HEK293 (cell line): ENCODE data around the gene RAMP1.

ENCODE experiments used
- CTCF ChIA-PET: fragments of 350-600 bp; formaldehyde crosslinking; extraction: SDS; loops from one replicate; lab custom pipeline; 2021; ENCODE audit warnings: antibody characterized with exemption; lab: Yijun Ruan, JAX
- POLR2A ChIA-PET: fragments of 300-600 bp; formaldehyde crosslinking; extraction: SDS; loops from one replicate; lab custom pipeline; 2020; ENCODE audit warnings: antibody characterized with exemption, inconsistent platforms; lab: Yijun Ruan, JAX
- H3K27ac ChIP-seq: fragments of 200-500 bp; sonication (Bioruptor generic); 2 replicates; pipeline ENCODE4 v1.5.1; 2014; ENCODE audit warnings: low read depth, low read length, control low read depth, inconsistent platforms; ENCODE audit errors: extremely low read depth
- H3K36me3 ChIP-seq, 2 experiments: fragments of 200-500 bp in 1 of 2; sonication (Bioruptor generic) in 1 of 2; 1 replicate in 1 of 2; 2 replicates in 1 of 2; pipeline ENCODE4 v1.5.1; 2014 to 2017; ENCODE audit warnings: inconsistent platforms in 2 of 2, low read length in 2 of 2; ENCODE audit not compliant: control insufficient read depth in 2 of 2, insufficient read depth in 1 of 2
- H3K4me1 ChIP-seq: fragments of 200-500 bp; sonication (Bioruptor generic); 2 replicates; pipeline ENCODE4 v1.5.1; 2014; ENCODE audit warnings: mild to moderate bottlenecking, low read length, inconsistent platforms; ENCODE audit not compliant: control insufficient read depth, insufficient read depth
- H3K4me3 ChIP-seq: 2 replicates; pipeline ENCODE4 v1.5.1; 2011; ENCODE audit warnings: low read depth, mild to moderate bottlenecking, control low read depth, low read length, moderate library complexity
- H3K9me3 ChIP-seq: fragments of 200-500 bp; sonication (Bioruptor generic); 2 replicates; pipeline ENCODE4 v1.5.1; 2014; ENCODE audit warnings: low read depth, low read length, inconsistent platforms; ENCODE audit not compliant: control insufficient read depth, insufficient read depth
- BCL6B ChIP-seq: fragments of 450-650 bp; formaldehyde crosslinking; IDR thresholded peaks from 2 replicates; pipeline ENCODE4 v1.5.1; 2017; ENCODE audit warnings: missing biosample characterization, missing genetic modification characterization
- PATZ1 ChIP-seq: fragments of 450-650 bp; formaldehyde crosslinking; IDR thresholded peaks from 2 replicates; pipeline ENCODE4 v1.5.1; 2016; ENCODE audit warnings: missing biosample characterization, missing genetic modification characterization
- PRDM10 ChIP-seq: fragments of 450-650 bp; formaldehyde crosslinking; IDR thresholded peaks from 2 replicates; pipeline ENCODE4 v1.5.1; 2016; ENCODE audit warnings: missing biosample characterization, missing genetic modification characterization
- SCRT2 ChIP-seq: fragments of 450-650 bp; formaldehyde crosslinking; IDR thresholded peaks from 2 replicates; pipeline ENCODE4 v1.5.1; 2016; ENCODE audit warnings: missing biosample characterization, missing genetic modification characterization
- ZBTB11 ChIP-seq: fragments of 450-650 bp; formaldehyde crosslinking; conservative IDR thresholded peaks from 2 replicates; pipeline ENCODE4 v1.5.1; 2016; ENCODE audit warnings: low read depth, missing biosample characterization, missing genetic modification characterization
- ZNF148 ChIP-seq: fragments of 450-650 bp; formaldehyde crosslinking; IDR thresholded peaks from 2 replicates; pipeline ENCODE4 v1.5.0; 2017; ENCODE audit warnings: missing biosample characterization, missing genetic modification characterization, borderline replicate concordance
- ZNF169 ChIP-seq: fragments of 450-650 bp; formaldehyde crosslinking; IDR thresholded peaks from 2 replicates; pipeline ENCODE4 v1.5.1; 2016; ENCODE audit warnings: missing biosample characterization, missing genetic modification characterization
- ZNF174 ChIP-seq: fragments of 450-650 bp; formaldehyde crosslinking; IDR thresholded peaks from 2 replicates; pipeline ENCODE4 v1.5.0; 2017; ENCODE audit warnings: missing biosample characterization, mild to moderate bottlenecking, missing genetic modification characterization
- ZNF2 ChIP-seq: fragments of 450-650 bp; formaldehyde crosslinking; IDR thresholded peaks from 2 replicates; pipeline ENCODE4 v1.5.1; 2016; ENCODE audit warnings: missing biosample characterization, missing genetic modification characterization
- ZNF24 ChIP-seq: fragments of 450-650 bp; formaldehyde crosslinking; IDR thresholded peaks from 2 replicates; pipeline ENCODE4 v1.5.1; 2016; ENCODE audit warnings: missing biosample characterization, missing genetic modification characterization
- ZNF292 ChIP-seq: fragments of 450-650 bp; formaldehyde crosslinking; IDR thresholded peaks from 2 replicates; pipeline ENCODE4 v1.5.1; 2016; ENCODE audit warnings: low read depth, missing biosample characterization, missing genetic modification characterization, borderline replicate concordance
- ZNF324 ChIP-seq: fragments of 450-650 bp; formaldehyde crosslinking; IDR thresholded peaks from 2 replicates; pipeline ENCODE4 v1.5.1; 2016; ENCODE audit warnings: missing biosample characterization, missing genetic modification characterization
- ZNF394 ChIP-seq: fragments of 450-650 bp; formaldehyde crosslinking; IDR thresholded peaks from 2 replicates; pipeline ENCODE4 v1.5.1; 2016; ENCODE audit warnings: missing biosample characterization, missing genetic modification characterization, mild to moderate bottlenecking, moderate library complexity, borderline replicate concordance
- ZNF473 ChIP-seq: fragments of 450-650 bp; formaldehyde crosslinking; IDR thresholded peaks from 2 replicates; pipeline ENCODE4 v1.5.1; 2017; ENCODE audit warnings: missing biosample characterization, missing genetic modification characterization
- ZNF544 ChIP-seq: fragments of 450-650 bp; formaldehyde crosslinking; IDR thresholded peaks from 2 replicates; pipeline ENCODE4 v1.5.0; 2017; ENCODE audit warnings: missing biosample characterization, missing genetic modification characterization
- ZNF658 ChIP-seq: fragments of 450-650 bp; formaldehyde crosslinking; IDR thresholded peaks from 2 replicates; pipeline ENCODE4; 2016; ENCODE audit warnings: missing biosample characterization, missing genetic modification characterization
- ZNF660 ChIP-seq: fragments of 450-650 bp; IDR thresholded peaks from 2 replicates; pipeline ENCODE4 v1.5.1; 2018; ENCODE audit warnings: missing biosample characterization, mild to moderate bottlenecking, missing genetic modification characterization
- ZXDB ChIP-seq: fragments of 450-650 bp; formaldehyde crosslinking; IDR thresholded peaks from 2 replicates; pipeline ENCODE4 v1.5.1; 2016; ENCODE audit warnings: missing biosample characterization, missing genetic modification characterization

The RAMP1 gene

GRCh38 chr2:237824085-237824484 lies 35.3 kb upstream of the RAMP1 start:
- Histone ChIP-seq H3K9me3 (no peaks in the 10 kb centered on the region), H3K27ac (no peak overlapping the region), H3K36me3 (no peaks in the 10 kb centered on the region), H3K4me3 (no peak overlapping the region), H3K4me1 (no peaks in the 10 kb centered on the region)
- TF ChIP-seq ZNF2 (tag by site-specific recombination) (no peak), PRDM10 (tag by site-specific recombination) (no peak), ZNF544 (tag by site-specific recombination) (no peak), SCRT2 (tag by site-specific recombination) (no peak), ZNF394 (tag by site-specific recombination) (no peak), ZXDB (no peak), ZNF658 (tag by site-specific recombination) (no peak), ZBTB11 (tag by site-specific recombination) (no peak), ZNF24 (no peak), PATZ1 (tag by site-specific recombination) (no peak), ZNF473 (tag by site-specific recombination) (no peak)
- CTCF ChIA-PET, result interaction anchor here (1.4 kb wide), 1 partner anchor 10 kb away, joined by 5 read pairs; no protein-coding TSS in a partner anchor
- POLR2A ChIA-PET, result no interaction called here

- H3K4me3 ChIP-seq, result no peak overlapping the region
- CTCF ChIA-PET, result interaction anchor here (2.1 kb wide), 1 partner anchor 315 kb away, joined by 9 read pairs; no protein-coding TSS in a partner anchor
- POLR2A ChIA-PET, result no interaction called here
Measured at GRCh38 chr2:237827421-237827987, 31.9 kb upstream of the RAMP1 start.

GRCh38 chr2:237830522-237830921 lies 28.9 kb upstream of the RAMP1 start:
- Histone ChIP-seq H3K36me3 (no peaks in the 10 kb centered on the region), H3K9me3 (no peaks in the 10 kb centered on the region), H3K27ac (no peak overlapping the region), H3K4me1 (no peaks in the 10 kb centered on the region), H3K4me3 (no peak overlapping the region)
- CTCF ChIA-PET, result interaction anchor here (1.0 kb wide), 1 partner anchor 85 kb away, joined by 3 read pairs; no protein-coding TSS in a partner anchor
- POLR2A ChIA-PET, result no interaction called here
- TF ChIP-seq ZNF148 (tag by site-specific recombination) (no peak), ZNF174 (tag by site-specific recombination) (no peak), BCL6B (tag by site-specific recombination) (no peak), ZNF292 (tag by site-specific recombination) (no peak), ZNF660 (no peak)

More at GRCh38 chr2:237827421-237827987, 31.9 kb upstream of the RAMP1 start:
- Histone ChIP-seq H3K36me3 (no peaks in the 10 kb centered on the region), H3K4me1 (no peaks in the 10 kb centered on the region), H3K27ac (no peak overlapping the region), H3K9me3 (no peaks in the 10 kb centered on the region)
- TF ChIP-seq ZNF169 (tag by site-specific recombination), result no peak
- TF ChIP-seq ZNF324 (tag by site-specific recombination), result no peak
- no peak for TF ChIP-seq ZXDB
